ENCODE measurements around the gene RANBP2.

RANBP2 gene

GRCh38 chr2:108786008-108786353 lies 66.7 kb downstream of the RANBP2 start:
- DNase-seq, result no peak

GRCh38 chr2:108786354-108787215 lies 67.3 kb downstream of the RANBP2 start, which contains the start of gene CCDC138:
Gene CCDC138, plus strand, starts transcription at chr2:108786771. Its CDS starts 52 bp downstream, at chr2:108786823.
- DNase-seq, result peak; percentile 97

GRCh38 chr2:108787216-108787541 lies 67.9 kb downstream of the RANBP2 start:
- peak; percentile 37 for DNase-seq

- no peak for DNase-seq
Measured at GRCh38 chr2:108803045-108803736, 83.9 kb downstream of the RANBP2 start.

- DNase-seq, result no peak
Measured at GRCh38 chr2:108805032-108805431, 85.8 kb downstream of the RANBP2 start.

GRCh38 chr2:108805782-108806181 lies 86.5 kb downstream of the RANBP2 start:
- DNase-seq, result peak; percentile 81

GRCh38 chr2:108806371-108807113 lies 87.3 kb downstream of the RANBP2 start:
- DNase-seq, result peak; percentile 12

- DNase-seq, result no peak
Measured at GRCh38 chr2:108809936-108810335, 90.7 kb downstream of the RANBP2 start.

GRCh38 chr2:108810993-108811957 lies 92.0 kb downstream of the RANBP2 start:
- DNase-seq, result no peak

- DNase-seq, result no peak
Measured at GRCh38 chr2:108813732-108814131, 94.5 kb downstream of the RANBP2 start.

- DNase-seq, result no peak
Measured at GRCh38 chr2:108820482-108820881, 101.2 kb downstream of the RANBP2 start.

- DNase-seq, result no peak
Measured at GRCh38 chr2:108823286-108823685, 104.0 kb downstream of the RANBP2 start.

GRCh38 chr2:108824316-108825070 lies 105.2 kb downstream of the RANBP2 start:
- DNase-seq, result no peak

GRCh38 chr2:108825254-108825653 lies 106.0 kb downstream of the RANBP2 start:
- no peak for DNase-seq

- no peak for DNase-seq
Measured at GRCh38 chr2:108825736-108826135, 106.5 kb downstream of the RANBP2 start.

GRCh38 chr2:108829578-108830310 lies 110.5 kb downstream of the RANBP2 start:
- no peak for DNase-seq

GRCh38 chr2:108833219-108833618 lies 113.9 kb downstream of the RANBP2 start:
- no peak for DNase-seq

GRCh38 chr2:108834620-108835019 lies 115.3 kb downstream of the RANBP2 start:
- no peak for DNase-seq

- DNase-seq, result no peak
Measured at GRCh38 chr2:108835040-108835439, 115.8 kb downstream of the RANBP2 start.
